Measurements from ENCODE around the gene PPP3R1.

GRCh38 chr2:68236876-68237275 lies 15.5 kb downstream of the PPP3R1 start:
- no peak for TF ChIP-seq POLR2A (IDR thresholded peaks at IDR 0.05; ENCODE audit: low read length)
- TF ChIP-seq GATA1 (IDR thresholded peaks at IDR 0.05; ENCODE audit: low read depth, low read length): no peak
